HG02852 (cell line): Measurements from ENCODE around the gene MCL1.
"Not testable (repeated sequence)": the region's sequence is repeated elsewhere in the genome, so short reads cannot be mapped to it uniquely, and the experiment has no call there.

Experiments
- ATAC-seq: cut with Tn5 transposase; IDR thresholded peaks from one replicate; pipeline ENCODE4 v1.9.1; 2021; ENCODE audit warnings: mild to moderate bottlenecking, moderate library complexity; ENCODE audit not compliant: unreplicated experiment

MCL1 gene

GRCh38 chr1:150579110-150579944, at the start of gene MCL1:
MCL1 (minus strand) TSS chr1:150579610; CDS start chr1:150579530, 80 bp downstream.
- ATAC-seq, result peak; percentile 86

GRCh38 chr1:150628766-150629114, 49.3 kb upstream of the MCL1 start:
- no peak for ATAC-seq

GRCh38 chr1:150627826-150628410, 48.5 kb upstream of the MCL1 start:
- ATAC-seq, result no peak

GRCh38 chr1:150626150-150626549, 46.7 kb upstream of the MCL1 start:
- ATAC-seq, result no peak

- ATAC-seq, result not testable (repeated sequence)
Observed at GRCh38 chr1:150624546-150624945, 45.1 kb upstream of the MCL1 start.

GRCh38 chr1:150624134-150624533, 44.7 kb upstream of the MCL1 start:
- not testable (repeated sequence) for ATAC-seq

GRCh38 chr1:150622303-150622975, 43.0 kb upstream of the MCL1 start:
- no peak for ATAC-seq

GRCh38 chr1:150621497-150622302, 42.3 kb upstream of the MCL1 start:
- no peak for ATAC-seq

- no peak for ATAC-seq
Observed at GRCh38 chr1:150620919-150621318, 41.5 kb upstream of the MCL1 start.

GRCh38 chr1:150619576-150620509, 40.4 kb upstream of the MCL1 start:
- ATAC-seq, result no peak

- no peak for ATAC-seq
Observed at GRCh38 chr1:150615346-150616201, 36.2 kb upstream of the MCL1 start.

- peak; percentile 45 for ATAC-seq
Observed at GRCh38 chr1:150613061-150613920, 33.9 kb upstream of the MCL1 start.

- no peak for ATAC-seq
Observed at GRCh38 chr1:150612014-150612345, 32.6 kb upstream of the MCL1 start.

GRCh38 chr1:150610576-150610975, 31.2 kb upstream of the MCL1 start:
- no peak for ATAC-seq

GRCh38 chr1:150609732-150610131, 30.3 kb upstream of the MCL1 start:
- no peak for ATAC-seq

GRCh38 chr1:150606463-150607142, 27.2 kb upstream of the MCL1 start:
- no peak for ATAC-seq

- not testable (repeated sequence) for ATAC-seq
Observed at GRCh38 chr1:150605451-150605731, 26.0 kb upstream of the MCL1 start.

GRCh38 chr1:150604226-150604588, 24.8 kb upstream of the MCL1 start:
- ATAC-seq, result no peak
